WTC11 (cell line): ENCODE results near the gene MRC2.

Experiments used
- ARID4B ChIP-seq: sonication (generic); formaldehyde crosslinking; IDR thresholded peaks from 2 replicates; pipeline ENCODE4 v1.8.0; 2023; ENCODE audit warnings: missing genetic modification reagents, mild to moderate bottlenecking, borderline replicate concordance
- ATF2 ChIP-seq: sonication (generic); formaldehyde crosslinking; IDR thresholded peaks from 2 replicates; pipeline ENCODE4 v1.8.1; 2022; ENCODE audit warnings: low read depth, missing genetic modification reagents, borderline replicate concordance
- CTCF ChIP-seq: fragments of 200-600 bp; IDR thresholded peaks from 2 replicates; pipeline ENCODE4 v1.8.0; 2022; ENCODE audit warnings: antibody characterized with exemption
- E2F5 ChIP-seq: sonication (generic); formaldehyde crosslinking; IDR thresholded peaks from 2 replicates; pipeline ENCODE4 v1.8.1; 2022; ENCODE audit warnings: mild to moderate bottlenecking, moderate library complexity, missing genetic modification reagents
- ESRRA ChIP-seq: sonication (generic); formaldehyde crosslinking; IDR thresholded peaks from 2 replicates; pipeline ENCODE4 v1.8.1; 2022; ENCODE audit warnings: mild to moderate bottlenecking, missing genetic modification reagents, borderline replicate concordance
- IRF1 ChIP-seq: sonication (generic); formaldehyde crosslinking; IDR thresholded peaks from 2 replicates; pipeline ENCODE4 v1.8.0; 2023; ENCODE audit warnings: missing genetic modification reagents
- JUN ChIP-seq: sonication (generic); formaldehyde crosslinking; IDR thresholded peaks from 2 replicates; pipeline ENCODE4 v1.8.0; 2023; ENCODE audit warnings: mild to moderate bottlenecking, missing genetic modification reagents
- MAX ChIP-seq: sonication (generic); formaldehyde crosslinking; IDR thresholded peaks from 2 replicates; pipeline ENCODE4 v1.8.0; 2022; ENCODE audit warnings: mild to moderate bottlenecking, missing genetic modification reagents
- SP1 ChIP-seq: sonication (generic); formaldehyde crosslinking; conservative IDR thresholded peaks from 2 replicates; pipeline ENCODE4 v1.8.1; 2022; ENCODE audit warnings: missing genetic modification reagents
- ZNF219 ChIP-seq: sonication (generic); formaldehyde crosslinking; IDR thresholded peaks from 2 replicates; pipeline ENCODE4 v1.8.0; 2023; ENCODE audit warnings: missing genetic modification reagents, mild to moderate bottlenecking, borderline replicate concordance
- ZNF416 ChIP-seq: fragments of 250-450 bp; sonication (Bioruptor Pico); IDR thresholded peaks from 2 replicates; pipeline ENCODE4 v1.9.0; 2021; ENCODE audit warnings: mild to moderate bottlenecking, inconsistent platforms

GRCh38 chr17:62712171-62712581 is 84.7 kb downstream of the MRC2 start:
- TF ChIP-seq ZNF416 (no peak), IRF1 (CRISPR knock-in tag) (no peak), CTCF (no peak), ARID4B (CRISPR knock-in tag) (no peak), MAX (CRISPR knock-in tag) (no peak), JUN (no peak), E2F5 (CRISPR knock-in tag) (no peak), ESRRA (CRISPR knock-in tag) (no peak), ZNF219 (CRISPR knock-in tag) (no peak), ATF2 (CRISPR knock-in tag) (no peak), SP1 (CRISPR knock-in tag) (no peak)
